HUES64 (cell line): ENCODE results near the gene LGALS8.
A peak's percentile ranks its signal among the peaks of the same experiment; 100 is the strongest.

ENCODE experiments used
- H3K27ac ChIP-seq: 2 replicates; pipeline ENCODE4 v1.7.0; 2013; ENCODE audit warnings: low read depth, low read length, inconsistent platforms
- H3K27me3 ChIP-seq: 2 replicates; pipeline ENCODE4 v1.6.1; 2013; ENCODE audit warnings: mild to moderate bottlenecking, low read length; ENCODE audit not compliant: insufficient read depth
- H3K36me3 ChIP-seq: 2 replicates; pipeline ENCODE4 v1.6.1; 2013; ENCODE audit warnings: mild to moderate bottlenecking, low read length; ENCODE audit not compliant: insufficient read depth
- H3K4me1 ChIP-seq: 2 replicates; pipeline ENCODE4 v1.6.1; 2013; ENCODE audit warnings: mild to moderate bottlenecking, low read length, moderate library complexity; ENCODE audit not compliant: insufficient read depth
- H3K4me3 ChIP-seq: 2 replicates; pipeline ENCODE4 v1.5.1; 2013; ENCODE audit warnings: mild to moderate bottlenecking, low read length, moderate library complexity
- H3K9ac ChIP-seq: 2 replicates; pipeline ENCODE4 v1.6.1; 2013; ENCODE audit warnings: mild to moderate bottlenecking, low read depth, low read length
- H3K9me3 ChIP-seq: 2 replicates; pipeline ENCODE4 v1.6.1; 2013; ENCODE audit warnings: low read depth, low read length; ENCODE audit not compliant: insufficient read depth
- WGBS: fragments of 150-250, 120-280 bp; methylation state at CpG from one replicate; pipeline ENCODE4 v1.1.7; 2013; ENCODE audit warnings: missing lambda C conversion rate; 5-methylcytosine and 5-hydroxymethylcytosine counted together

Gene LGALS8

GRCh38 chr1:236509647-236510401 lies 14.0 kb upstream of the LGALS8 start:
- no peaks in the 10 kb centered on the region for H3K4me1 ChIP-seq
- H3K9ac ChIP-seq = no peak overlapping the region
- H3K27me3 ChIP-seq = no peaks in the 10 kb centered on the region
- WGBS = 88% methylated on average over 8 of the region's 8 CpGs
- no peak overlapping the region for H3K4me3 ChIP-seq
- no peaks in the 10 kb centered on the region for H3K36me3 ChIP-seq
- no peaks in the 10 kb centered on the region for H3K9me3 ChIP-seq
- H3K27ac ChIP-seq = no peak overlapping the region

GRCh38 chr1:236511735-236512418 lies 11.9 kb upstream of the LGALS8 start:
- WGBS = 91% methylated on average over 11 of the region's 11 CpGs
- Histone ChIP-seq H3K36me3 (no peaks in the 10 kb centered on the region), H3K27me3 (no peaks in the 10 kb centered on the region), H3K27ac (no peak overlapping the region), H3K9ac (no peak overlapping the region), H3K4me1 (peaks cover 4% of the 10 kb centered on the region; the same call in 1 of the 2 replicates), H3K4me3 (no peak overlapping the region), H3K9me3 (no peaks in the 10 kb centered on the region)

DNA sequence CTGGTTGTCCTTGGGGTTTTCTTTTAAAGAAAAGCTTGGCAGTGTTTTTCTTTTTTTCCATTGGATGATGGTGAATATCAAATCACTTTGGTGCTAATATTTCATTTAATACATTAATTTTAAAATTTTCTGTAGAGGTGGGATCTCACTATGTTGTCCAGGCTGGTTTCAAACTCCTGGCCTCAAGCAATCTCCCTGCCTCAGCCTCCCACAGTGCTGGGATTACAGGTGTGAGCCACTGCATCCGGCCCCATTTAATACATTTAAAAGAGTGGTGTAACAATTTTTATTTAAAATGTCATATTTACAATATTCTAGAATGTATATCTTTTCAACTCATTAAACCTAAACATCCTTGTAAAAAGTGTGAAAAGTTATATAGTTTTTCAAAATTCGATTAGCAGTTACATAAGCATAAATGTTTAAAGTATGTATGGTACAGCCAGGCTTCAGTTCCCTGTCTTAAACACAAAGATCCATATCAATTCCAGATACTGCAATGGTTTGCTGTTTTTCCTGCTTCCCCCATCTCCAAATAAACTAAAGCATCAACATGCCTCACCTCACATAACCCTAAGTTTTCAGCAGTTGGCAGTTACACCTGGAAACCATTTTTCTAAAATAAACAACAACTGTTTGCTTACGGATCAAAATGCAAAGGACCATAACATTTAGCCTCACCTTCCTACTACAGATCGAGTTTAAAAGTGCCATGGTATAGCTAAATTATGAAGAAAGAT lies 8.9 kb upstream of the LGALS8 start:
- Histone ChIP-seq H3K27me3 (no peaks in the 10 kb centered on the region), H3K9ac (no peak overlapping the region), H3K36me3 (no peaks in the 10 kb centered on the region), H3K4me3 (no peak overlapping the region), H3K27ac (no peak overlapping the region), H3K9me3 (no peaks in the 10 kb centered on the region), H3K4me1 (peaks cover 10% of the 10 kb centered on the region; the same call in 1 of the 2 replicates)
- WGBS = 97% methylated on average over 2 of the region's 4 CpGs

GRCh38 chr1:236515443-236515958 lies 8.3 kb upstream of the LGALS8 start:
- no peak overlapping the region for H3K4me3 ChIP-seq
- WGBS = 92% methylated on average over 4 of the region's 4 CpGs

GRCh38 chr1:236516929-236517704 lies 6.7 kb upstream of the LGALS8 start:
- Histone ChIP-seq H3K27ac (no peak overlapping the region), H3K4me3 (no peak overlapping the region), H3K27me3 (no peaks in the 10 kb centered on the region), H3K4me1 (peaks cover 10% of the 10 kb centered on the region; the same call in 1 of the 2 replicates), H3K36me3 (no peaks in the 10 kb centered on the region), H3K9me3 (no peaks in the 10 kb centered on the region), H3K9ac (no peak overlapping the region)
- 59% methylated on average over 5 of the region's 8 CpGs for WGBS

More at GRCh38 chr1:236515443-236515958, 8.3 kb upstream of the LGALS8 start:
- H3K27me3 ChIP-seq = no peaks in the 10 kb centered on the region
- no peaks in the 10 kb centered on the region for H3K36me3 ChIP-seq
- H3K4me1 ChIP-seq = peaks cover 10% of the 10 kb centered on the region; the same call in 1 of the 2 replicates
- no peak overlapping the region for H3K27ac ChIP-seq
- H3K9me3 ChIP-seq = no peaks in the 10 kb centered on the region
- no peak overlapping the region for H3K9ac ChIP-seq

GRCh38 chr1:236518322-236518721 lies 5.5 kb upstream of the LGALS8 start:
- peaks cover 10% of the 10 kb centered on the region; the same call in 1 of the 2 replicates for H3K4me1 ChIP-seq
- peaks cover 2% of the 10 kb centered on the region; the same call in 1 of the 2 replicates for H3K27me3 ChIP-seq
- 95% methylated on average over 5 of the region's 5 CpGs for WGBS
- no peak overlapping the region for H3K27ac ChIP-seq
- H3K4me3 ChIP-seq = no peak overlapping the region
- no peak overlapping the region for H3K9ac ChIP-seq
- H3K9me3 ChIP-seq = no peaks in the 10 kb centered on the region
- H3K36me3 ChIP-seq = no peaks in the 10 kb centered on the region

GRCh38 chr1:236520445-236521005 lies 3.3 kb upstream of the LGALS8 start:
- no peaks in the 10 kb centered on the region for H3K9me3 ChIP-seq
- peaks cover 16% of the 10 kb centered on the region for H3K4me1 ChIP-seq
- 84% methylated on average over 4 of the region's 4 CpGs for WGBS
- H3K36me3 ChIP-seq = no peaks in the 10 kb centered on the region
- no peak overlapping the region for H3K9ac ChIP-seq
- no peak overlapping the region for H3K4me3 ChIP-seq
- H3K27ac ChIP-seq = no peak overlapping the region
- peaks cover 17% of the 10 kb centered on the region for H3K27me3 ChIP-seq

GRCh38 chr1:236522937-236523703 lies 662 bp upstream of the LGALS8 start:
- Histone ChIP-seq H3K9me3 (no peaks in the 10 kb centered on the region), H3K27ac (no peak overlapping the region), H3K4me3 (peak overlapping the region; percentile 67), H3K4me1 (peaks cover 6% of the 10 kb centered on the region; the same call in 1 of the 2 replicates), H3K27me3 (peaks cover 17% of the 10 kb centered on the region), H3K9ac (peak overlapping the region; percentile 57), H3K36me3 (no peaks in the 10 kb centered on the region)
- WGBS = 77% methylated on average over 26 of the region's 26 CpGs

GRCh38 chr1:236524142-236524894 lies 536 bp downstream of the LGALS8 start:
- 3% methylated on average over 32 of the region's 32 CpGs for WGBS
- no peaks in the 10 kb centered on the region for H3K36me3 ChIP-seq
- H3K27ac ChIP-seq = no peak overlapping the region

More at GRCh38 chr1:236524142-236524894, 536 bp downstream of the LGALS8 start:
- no peaks in the 10 kb centered on the region for H3K9me3 ChIP-seq
- H3K4me1 ChIP-seq = peaks cover 6% of the 10 kb centered on the region; the same call in 1 of the 2 replicates
- H3K4me3 ChIP-seq = peak overlapping the region; percentile 67
- peak overlapping the region; percentile 57 for H3K9ac ChIP-seq
- H3K27me3 ChIP-seq = peaks cover 17% of the 10 kb centered on the region
